Heart right ventricle (tissue), 16 donors: ENCODE data around the gene ECM1. TPM values are rescaled to one million over a fixed set of nuclear protein-coding genes. Genes with fewer than 3 reads are reported as not detected.

Experiments used
- ATAC-seq, 8 donors: fragments of 200-7000 bp; cut with Tn5 transposase; one replicate each; pipeline ENCODE4 v1.9.1; 2020; ENCODE audit warnings: mild to moderate bottlenecking in 8 of 8, moderate library complexity in 8 of 8, moderate number of reproducible peaks in 1 of 8
- DNase-seq, 2 donors: peaks; one replicate each; pipeline ENCODE4 v3.0.0-alpha.2; 2020
- H3K27ac ChIP-seq, 10 donors: fragments of 200-600 bp; sonication (generic) in 2 of 10; one replicate each; pipeline versions ENCODE4 v1.5.0 to v1.8.0; 2020 to 2022; ENCODE audit warnings: mild to moderate bottlenecking in 3 of 10
- H3K27me3 ChIP-seq, 7 donors: fragments of 200-600 bp; one replicate each; pipeline ENCODE4 v1.8.0; 2021 to 2022; ENCODE audit warnings: mild to moderate bottlenecking in 2 of 7
- H3K36me3 ChIP-seq, 9 donors: fragments of 200-600 bp; sonication (generic) in 1 of 9; one replicate each; pipeline versions ENCODE4 v1.5.0 to v1.8.0; 2020 to 2022; ENCODE audit warnings: mild to moderate bottlenecking in 2 of 9
- H3K4me1 ChIP-seq, 9 donors: fragments of 200-600 bp; sonication (generic) in 1 of 9; one replicate each; pipeline versions ENCODE4 v1.5.0 to v1.8.0; 2020 to 2022; ENCODE audit warnings: mild to moderate bottlenecking in 4 of 9
- H3K4me3 ChIP-seq, 10 donors: fragments of 200-600 bp; sonication (generic) in 2 of 10; one replicate each; pipeline versions ENCODE4 v1.5.0 to v1.8.0; 2020 to 2022; ENCODE audit warnings: mild to moderate bottlenecking in 7 of 10, moderate library complexity in 2 of 10
- H3K9me3 ChIP-seq, 11 donors: fragments of 200-600 bp in 10 of 11; sonication (generic) in 2 of 11; one replicate each; pipeline versions ENCODE4 v1.5.0 to v1.8.0; 2013 to 2022; ENCODE audit warnings: mild to moderate bottlenecking in 2 of 11, control low read depth in 1 of 11, moderate library complexity in 1 of 11
- WGBS, 2 donors: extraction: QIAGEN DNeasy Blood & Tissue Kit; methylation state at CpG; one replicate each; pipeline ENCODE4 v1.1.7; 2013; ENCODE audit warnings: inconsistent platforms in 1 of 2; 5-methylcytosine and 5-hydroxymethylcytosine counted together
- intact Hi-C, 10 donors: fragments of 100-400 bp; cut with DNase I; formaldehyde crosslinking; loops; one replicate each; pipeline versions ENCODE4 v1.11.1 to v1.14.2; 2022
- polyA plus RNA-seq, 2 donors: library from polyadenylated mRNA; stranded (reverse); fragments of 200-250 nt; gene quantifications; one replicate each; pipeline ENCODE4 v1.2.3, GENCODE V29; 2013
- total RNA-seq, 10 donors: library from RNA; stranded (reverse); fragmentation: NEBNext Ultra II Directional in 3 of 10; extraction: Animal tissue kit (Norgen Biotek cat#: 25700) in 3 of 10; gene quantifications; one replicate each; pipeline versions ENCODE4 v1.2.1 to v1.2.4, GENCODE V29; 2021 to 2023
- TF ChIP-seq, protein P1 (sequence below), 9 donors: fragments of 200-600 bp; sonication (generic) in 2 of 9; IDR thresholded peaks; one replicate each; pipeline versions ENCODE4 v1.5.0 to v1.8.0; 2021 to 2022; ENCODE audit warnings: antibody characterized with exemption in 9 of 9, mild to moderate bottlenecking in 5 of 9, moderate library complexity in 1 of 9
- donor health status: Arrhythmogenic right ventricular cardiomyopathy.
- donor health status: ischemic (EF 13 %, LVEDD 7.1; RV severe dilation, severe dysfunction).
- donor health status: healthy with polysubstance abuse.
- donor health status: DM: no; HTN: yes; CAD: no.
- donor health status: DM: no; HTN: no; CAD: no.
- donor health status: ischemic (EF 25% LVEDD 6.9; RV normal size, moderate dysfunction).
- donor health status: ischemic (EF 25% LVEDD 5.7; RV mildly dilated, moderate dysfunction).
- donor health status: healthy.
- donor health status: DM: yes; HTN: yes; CAD: no.
- donor health status: Ischemic cardiomyopathy.
- donor health status: ischemic (EF 35%, LVEDD 5.7; RV mildly dilated, moderate dysfunction).
- donor health status: nonischemic (EF 11% LVEDD 7.7; RV severe dilation, severe dysfunction).
- donor health status: DM: yes; HTN: yes; CAD: no.
- donor health status: PGD.
- donor health status: ischemic (EF 29% LVEDD 5.4; RV normal size, mild dysfunction).
- donor health status: nonischemic (EF 23%, LVEDD 6.1; RV moderate dilation, normal function).

ECM1 gene
- total and polyA plus RNA-seq, 12 donors, result 5.8 to 28.2 (median 15.8) TPM

DNA sequence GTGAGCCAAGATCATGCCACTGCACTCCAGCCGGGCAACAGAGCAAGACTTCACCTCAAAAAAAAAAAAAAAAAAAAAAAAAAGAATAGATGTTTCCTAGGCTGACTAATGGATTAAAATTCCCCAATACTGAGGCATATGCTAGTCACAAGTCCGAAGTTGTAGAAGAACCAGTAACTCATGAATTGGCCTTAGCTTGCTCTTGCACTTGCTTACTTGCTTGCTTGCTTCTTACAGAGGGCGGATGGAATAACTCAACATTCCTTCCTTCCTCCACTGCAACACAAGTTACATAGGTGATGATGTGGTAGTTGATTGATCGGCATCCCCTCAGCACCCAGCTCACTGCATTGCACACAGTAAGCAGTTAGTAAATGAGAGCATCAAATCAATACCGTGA is 23.5 kb upstream of the ECM1 start:
- DNase-seq (no peak), ATAC-seq (no peak)
- WGBS, 2 donors, result 65 to 70% methylated on average over 5 of the region's 5 CpGs
- TF ChIP-seq, protein P1, sequence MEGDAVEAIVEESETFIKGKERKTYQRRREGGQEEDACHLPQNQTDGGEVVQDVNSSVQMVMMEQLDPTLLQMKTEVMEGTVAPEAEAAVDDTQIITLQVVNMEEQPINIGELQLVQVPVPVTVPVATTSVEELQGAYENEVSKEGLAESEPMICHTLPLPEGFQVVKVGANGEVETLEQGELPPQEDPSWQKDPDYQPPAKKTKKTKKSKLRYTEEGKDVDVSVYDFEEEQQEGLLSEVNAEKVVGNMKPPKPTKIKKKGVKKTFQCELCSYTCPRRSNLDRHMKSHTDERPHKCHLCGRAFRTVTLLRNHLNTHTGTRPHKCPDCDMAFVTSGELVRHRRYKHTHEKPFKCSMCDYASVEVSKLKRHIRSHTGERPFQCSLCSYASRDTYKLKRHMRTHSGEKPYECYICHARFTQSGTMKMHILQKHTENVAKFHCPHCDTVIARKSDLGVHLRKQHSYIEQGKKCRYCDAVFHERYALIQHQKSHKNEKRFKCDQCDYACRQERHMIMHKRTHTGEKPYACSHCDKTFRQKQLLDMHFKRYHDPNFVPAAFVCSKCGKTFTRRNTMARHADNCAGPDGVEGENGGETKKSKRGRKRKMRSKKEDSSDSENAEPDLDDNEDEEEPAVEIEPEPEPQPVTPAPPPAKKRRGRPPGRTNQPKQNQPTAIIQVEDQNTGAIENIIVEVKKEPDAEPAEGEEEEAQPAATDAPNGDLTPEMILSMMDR (IDR thresholded peaks at IDR 0.05), result no peak
- no peaks in the 10 kb centered on the region for H3K27me3 ChIP-seq
- H3K4me3 ChIP-seq, result no peak overlapping the region
- H3K27ac ChIP-seq, result no peak overlapping the region
- intact Hi-C loops, result no loop called here
- H3K4me1 ChIP-seq, result peaks cover 6 to 15% (median 10%) of the 10 kb centered on the region in 9 donors
- H3K36me3 ChIP-seq, result peaks cover 0 to 9% (median 0%) of the 10 kb centered on the region in 9 donors
- H3K9me3 ChIP-seq, result no peaks in the 10 kb centered on the region

DNA sequence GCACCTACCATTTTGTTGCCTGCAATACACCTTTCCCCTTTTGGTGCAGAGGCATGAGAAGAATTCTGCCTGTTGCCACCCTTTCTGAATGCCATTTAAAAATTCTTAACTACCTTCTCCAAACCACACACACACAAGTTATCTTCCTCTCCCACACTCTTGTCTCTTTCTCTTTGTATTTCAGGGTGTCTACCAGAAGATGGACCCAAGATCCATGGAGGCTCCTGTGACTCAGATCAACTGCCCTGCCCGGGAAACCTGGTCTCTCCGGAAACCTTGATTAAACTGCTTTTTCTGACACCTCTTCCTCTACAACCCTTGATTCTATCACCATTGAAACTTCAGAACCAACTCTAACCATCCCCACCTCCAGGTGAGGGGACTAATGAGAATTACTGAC is 23.0 kb upstream of the ECM1 start:
- Histone ChIP-seq H3K4me3 (no peak overlapping the region), H3K4me1 (peaks cover 6 to 15% (median 10%) of the 10 kb centered on the region in 9 donors), H3K27ac (no peak overlapping the region), H3K27me3 (no peaks in the 10 kb centered on the region), H3K36me3 (peaks cover 0 to 14% (median 0%) of the 10 kb centered on the region in 9 donors), H3K9me3 (no peaks in the 10 kb centered on the region)
- ATAC-seq (no peak), DNase-seq (no peak)
- TF ChIP-seq, protein P1 (IDR thresholded peaks at IDR 0.05), result peak in 2 of 9 donors; percentile 9 to 27
- intact Hi-C loops, result no loop called here
- WGBS, 2 donors, result 16 to 20% methylated on average over 2 of the region's 2 CpGs

DNA sequence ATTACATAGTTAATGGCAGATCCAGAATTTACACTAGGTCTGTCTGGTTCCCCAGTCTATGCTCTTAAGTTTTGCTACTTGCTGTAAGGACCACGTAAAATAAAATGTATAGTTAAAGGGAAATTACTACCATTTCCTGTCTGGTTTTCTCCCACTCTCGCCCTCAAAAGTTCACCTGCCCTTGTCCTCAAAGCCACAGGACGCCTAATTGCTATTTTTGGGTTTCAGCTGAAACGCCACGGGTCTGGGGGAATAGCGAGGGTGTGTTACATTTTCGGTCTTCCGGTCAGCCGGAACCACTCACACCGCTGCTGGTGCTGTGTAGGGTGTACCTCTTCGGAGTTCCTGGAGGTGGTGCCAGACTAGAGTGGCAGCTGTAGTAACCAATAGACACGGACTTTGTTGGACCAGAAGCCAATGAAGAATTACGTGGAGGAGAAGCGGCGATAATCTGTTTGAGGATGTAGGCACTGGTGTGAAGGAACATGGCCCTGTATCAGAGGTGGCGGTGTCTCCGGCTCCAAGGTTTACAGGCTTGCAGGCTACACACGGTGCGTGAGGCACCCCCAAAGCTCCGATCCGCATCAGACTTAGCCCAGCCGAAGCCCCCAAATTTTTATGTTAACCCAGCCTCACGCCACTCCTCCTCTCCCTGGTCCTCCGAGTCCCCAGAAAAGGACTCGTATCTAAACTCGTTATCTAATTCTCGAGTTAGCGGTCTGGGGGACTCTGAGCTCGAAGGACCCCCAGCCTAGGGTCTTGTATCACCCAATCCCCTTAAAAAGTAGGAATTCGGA is 20.7 kb upstream of the ECM1 start, which contains the start of gene TARS2:
Gene TARS2 (plus strand): TSS at position 454 of the 797 bp plus-strand sequence. CDS start 32 bp downstream, at position 486.
- Histone ChIP-seq H3K9me3 (no peaks in the 10 kb centered on the region), H3K27ac (peak within 1 kb of the TSS in 9 of 10 donors; percentile 57 to 89 (median 78)), H3K27me3 (no peaks in the 10 kb centered on the region), H3K4me1 (peaks cover 6 to 15% (median 10%) of the 10 kb centered on the region in 9 donors), H3K4me3 (peak within 1 kb of the TSS; percentile 61 to 89 (median 79)), H3K36me3 (peaks cover 0 to 37% (median 14%) of the 10 kb centered on the region in 9 donors)
- TF ChIP-seq, protein P1 (IDR thresholded peaks at IDR 0.05), result peak in 6 of 9 donors; percentile 23 to 43 (median 34)
- DNase-seq (peak; percentile 85 to 98), ATAC-seq (peak; percentile 99 to 100 (median 100))
- intact Hi-C loops, result loop anchor here in 2 of 10 donors (1.0 kb wide), 1 partner anchor 28 kb away; the partner anchor contains the start of gene FALEC (in 2 of the 2)
- WGBS, 2 donors, result 0% methylated on average over 30 of the region's 30 CpGs

DNA sequence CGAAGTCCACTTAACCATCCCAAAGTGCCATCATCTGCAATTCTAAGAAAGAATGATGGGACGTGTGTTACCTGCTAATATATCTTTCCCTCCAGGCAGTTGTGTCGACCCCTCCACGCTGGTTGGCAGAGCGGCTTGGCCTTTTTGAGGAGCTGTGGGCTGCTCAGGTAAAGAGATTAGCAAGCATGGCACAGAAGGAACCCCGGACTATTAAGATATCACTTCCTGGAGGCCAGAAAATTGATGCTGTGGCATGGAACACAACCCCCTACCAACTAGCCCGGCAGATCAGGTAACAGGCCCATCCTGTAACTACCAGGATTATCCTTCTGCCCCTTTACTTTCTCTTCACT is 20.2 kb upstream of the ECM1 start:
- Histone ChIP-seq H3K27me3 (no peaks in the 10 kb centered on the region), H3K9me3 (no peaks in the 10 kb centered on the region), H3K27ac (peak overlapping the region in 8 of 10 donors; percentile 62 to 89 (median 80)), H3K4me1 (peaks cover 6 to 15% (median 10%) of the 10 kb centered on the region in 9 donors), H3K4me3 (peak overlapping the region; percentile 61 to 89 (median 79)), H3K36me3 (peaks cover 0 to 42% (median 19%) of the 10 kb centered on the region in 9 donors)
- ATAC-seq (peak in 1 of 8 donors; percentile 2), DNase-seq (no peak)
- 3 to 4% methylated on average over 7 of the region's 7 CpGs for WGBS, 2 donors
- TF ChIP-seq, protein P1 (IDR thresholded peaks at IDR 0.05), result no peak
- intact Hi-C loops, result loop anchor here in 2 of 10 donors (1.0 kb wide), 1 partner anchor 28 kb away; the partner anchor contains the start of gene FALEC (in 2 of the 2)
